K562 treated with DMSO at 1 percent for 12 hours (cell line): ENCODE measurements around the gene MAP2. TPM values are rescaled to one million over a fixed set of nuclear protein-coding genes. Genes with fewer than 3 reads are reported as not detected.

Experiments
- total RNA-seq: library from RNA; unstranded; fragments of 300-600 nt; gene quantifications from 2 replicates; pipeline ENCODE4 v1.2.3, GENCODE V29; 2022; ENCODE audit not compliant: insufficient read depth

The MAP2 gene
- total RNA-seq = not detected in 2 replicates

GRCh38 chr2:209423562-209424198 lies at the start of gene MAP2:
Gene MAP2 (plus strand): TSS chr2:209424047. CDS start chr2:209653171, 229,124 bp downstream.

DNA sequence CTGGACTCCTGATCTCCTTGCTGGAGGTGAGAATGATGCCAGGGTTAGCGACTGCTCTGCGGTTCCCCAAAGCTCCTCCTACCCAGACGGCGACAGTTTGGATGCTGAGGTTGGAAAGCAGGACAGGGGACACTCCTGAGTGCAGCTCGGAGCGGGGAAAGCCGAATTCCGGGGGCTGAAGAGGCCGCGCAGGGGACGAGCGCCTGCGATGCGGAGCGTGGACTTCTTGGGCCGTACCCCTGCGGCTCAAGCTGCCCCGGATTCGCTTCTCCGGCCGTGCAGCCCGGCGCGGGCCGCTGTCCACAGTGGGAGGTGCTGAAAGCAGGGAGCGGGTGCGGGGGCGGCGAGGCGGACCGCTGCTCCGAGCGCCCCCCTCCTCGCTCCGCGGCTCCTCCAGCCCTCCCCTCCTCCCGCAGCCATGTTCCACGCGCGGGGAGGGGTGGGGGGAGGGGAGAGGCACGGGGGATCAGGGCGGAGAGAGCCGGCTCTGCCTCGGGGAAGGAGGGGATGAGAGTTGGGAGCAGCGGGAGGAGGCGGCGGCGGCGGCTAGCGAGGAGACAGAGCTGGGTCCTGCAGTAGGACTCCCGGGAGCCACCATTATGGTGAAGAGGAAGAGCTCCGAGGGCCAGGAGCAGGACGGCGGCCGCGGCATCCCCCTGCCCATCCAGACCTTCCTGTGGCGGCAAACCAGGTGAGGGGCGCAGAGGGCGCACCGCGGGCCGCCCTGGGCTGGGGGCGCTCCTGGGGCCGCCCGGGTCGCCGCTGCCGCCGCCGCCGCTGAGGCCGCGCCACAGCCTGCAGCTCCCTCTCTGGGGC lies 347.8 kb downstream of the MAP2 start, which contains the start of gene UNC80:
UNC80 (plus strand) TSS at position 359 of the 816 bp plus-strand sequence; CDS start at position 600, 241 bp downstream.

